ENCODE data around the gene CDC37L1.
A peak's percentile ranks its signal among the peaks of the same experiment; 100 is the strongest.

The CDC37L1 gene

GRCh38 chr9:4668604-4669003, 10.8 kb upstream of the CDC37L1 start:
- no peak for DNase-seq (ENCODE audit: low spot score)

- DNase-seq (ENCODE audit: low spot score) = no peak
Measured at GRCh38 chr9:4669890-4670289, 9.5 kb upstream of the CDC37L1 start.

DNA sequence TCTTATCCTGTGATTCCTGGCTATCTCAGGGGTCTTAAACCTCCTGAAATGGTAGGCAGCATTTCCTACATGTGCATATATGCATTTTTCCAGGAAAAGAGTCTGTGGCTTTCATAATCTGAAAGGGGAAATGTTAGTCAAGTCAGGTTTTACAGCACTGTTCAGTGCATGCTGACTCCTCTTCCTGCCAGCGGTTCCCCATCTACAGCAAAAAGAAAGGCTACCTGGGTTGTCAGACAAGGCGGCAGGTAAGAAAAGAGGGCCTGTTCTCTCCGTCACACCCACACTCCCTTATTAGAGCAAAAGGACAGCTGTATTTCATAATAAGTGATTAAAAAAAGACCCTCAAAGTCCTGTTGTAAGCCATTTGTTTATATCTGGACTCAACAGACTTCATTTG, 8.8 kb upstream of the CDC37L1 start:
- DNase-seq (ENCODE audit: low spot score) = no peak

DNA sequence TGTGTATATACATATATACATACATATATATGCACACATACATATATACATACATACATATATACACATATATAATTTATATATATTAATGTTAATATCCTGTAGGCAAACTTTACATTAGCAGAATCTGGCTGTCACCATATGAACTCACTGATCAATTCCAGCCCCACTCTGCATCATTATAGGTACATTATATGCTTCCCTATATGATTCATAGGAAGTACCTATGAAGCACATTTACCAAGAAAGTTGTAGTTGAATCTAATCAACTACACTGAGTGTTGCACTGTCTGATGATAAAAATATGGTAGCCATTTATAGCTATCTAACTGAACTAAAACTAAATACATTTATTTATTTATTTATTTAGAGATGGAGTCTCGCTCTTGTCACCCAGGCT, 7.6 kb upstream of the CDC37L1 start:
- no peak for DNase-seq (ENCODE audit: low spot score)

- no peak for DNase-seq (ENCODE audit: low spot score)
Measured at GRCh38 chr9:4674783-4675182, 4.6 kb upstream of the CDC37L1 start.

GRCh38 chr9:4677392-4677791, 2.0 kb upstream of the CDC37L1 start:
- DNase-seq (ENCODE audit: low spot score) = no peak

- peak; percentile 30 for DNase-seq (ENCODE audit: low spot score)
Measured at GRCh38 chr9:4678679-4679267, 596 bp upstream of the CDC37L1 start.

- DNase-seq (ENCODE audit: low spot score) = no peak
Measured at GRCh38 chr9:4680173-4680525, 780 bp downstream of the CDC37L1 start.

- no peak for DNase-seq (ENCODE audit: low spot score)
Measured at GRCh38 chr9:4680750-4681149, 1.4 kb downstream of the CDC37L1 start.

GRCh38 chr9:4684820-4685219, 5.5 kb downstream of the CDC37L1 start:
- no peak for DNase-seq (ENCODE audit: low spot score)

GRCh38 chr9:4686112-4686511, 6.7 kb downstream of the CDC37L1 start:
- DNase-seq (ENCODE audit: low spot score) = no peak

- DNase-seq (ENCODE audit: low spot score) = no peak
Measured at GRCh38 chr9:4686584-4686983, 7.2 kb downstream of the CDC37L1 start.

DNA sequence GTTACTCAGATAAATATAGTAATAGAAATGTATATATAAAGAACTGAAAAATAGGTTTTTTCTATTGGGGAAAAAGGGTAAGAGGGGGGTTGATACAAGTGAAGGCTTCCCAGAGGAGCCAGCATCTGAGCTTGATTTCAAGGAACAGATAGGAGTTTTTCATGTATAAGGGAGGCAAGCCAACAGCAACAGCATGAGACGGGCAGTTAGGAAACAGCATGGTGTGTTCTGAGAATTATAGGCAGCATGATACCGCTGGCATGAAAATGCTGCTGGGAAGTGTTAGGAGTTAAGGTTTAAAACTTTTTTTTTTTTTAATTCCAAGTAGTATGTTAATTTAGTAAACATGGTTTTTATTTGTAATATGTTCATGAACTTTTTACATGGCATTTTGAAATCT, 9.7 kb downstream of the CDC37L1 start:
- DNase-seq (ENCODE audit: low spot score) = no peak

- no peak for DNase-seq (ENCODE audit: low spot score)
Measured at GRCh38 chr9:4689687-4690104, 10.3 kb downstream of the CDC37L1 start.

DNA sequence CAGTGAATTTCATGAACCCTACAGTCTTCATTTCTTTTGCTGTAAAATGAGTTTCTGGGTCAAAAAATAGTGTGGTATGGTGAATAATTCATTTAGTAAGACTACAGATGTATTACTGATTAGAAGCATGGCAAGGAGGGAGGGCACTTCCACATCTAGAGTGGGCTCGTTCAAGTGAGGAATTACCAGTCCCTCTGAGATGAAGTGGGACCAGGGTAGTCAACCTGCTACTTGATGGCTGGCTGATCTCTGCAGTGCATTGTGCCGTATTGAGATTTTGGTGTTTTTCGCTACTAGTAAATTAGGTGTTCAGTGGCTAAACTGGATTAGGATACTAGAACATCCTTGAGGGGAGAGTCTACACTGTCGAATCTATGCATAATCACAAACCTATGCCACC, 10.8 kb downstream of the CDC37L1 start:
- no peak for DNase-seq (ENCODE audit: low spot score)

GRCh38 chr9:4691795-4692194, 12.4 kb downstream of the CDC37L1 start:
- no peak for DNase-seq (ENCODE audit: low spot score)

DNA sequence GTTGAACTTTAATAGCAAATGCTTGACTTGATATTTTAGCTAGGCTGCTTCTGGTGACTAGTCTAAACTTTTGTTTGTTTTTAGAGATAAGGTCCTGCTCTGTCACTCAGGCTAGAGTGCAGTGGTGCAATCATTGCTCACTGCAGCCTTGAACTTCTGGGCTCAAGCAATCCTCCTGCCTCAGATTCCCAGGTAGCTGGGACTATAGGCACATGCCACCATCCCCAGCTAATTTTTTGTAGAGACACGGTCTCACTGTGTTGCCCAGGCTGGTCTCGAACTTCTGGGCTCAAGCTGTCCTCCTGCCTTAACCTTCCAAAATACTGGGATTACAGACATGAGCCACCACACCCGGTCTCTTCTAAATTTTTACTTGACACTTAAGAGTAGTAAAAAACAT, 20.7 kb downstream of the CDC37L1 start:
- no peak for DNase-seq (ENCODE audit: low spot score)

GRCh38 chr9:4700932-4701331, 21.6 kb downstream of the CDC37L1 start:
- DNase-seq (ENCODE audit: low spot score) = no peak

- no peak for DNase-seq (ENCODE audit: low spot score)
Measured at GRCh38 chr9:4701526-4701925, 22.2 kb downstream of the CDC37L1 start.

DNA sequence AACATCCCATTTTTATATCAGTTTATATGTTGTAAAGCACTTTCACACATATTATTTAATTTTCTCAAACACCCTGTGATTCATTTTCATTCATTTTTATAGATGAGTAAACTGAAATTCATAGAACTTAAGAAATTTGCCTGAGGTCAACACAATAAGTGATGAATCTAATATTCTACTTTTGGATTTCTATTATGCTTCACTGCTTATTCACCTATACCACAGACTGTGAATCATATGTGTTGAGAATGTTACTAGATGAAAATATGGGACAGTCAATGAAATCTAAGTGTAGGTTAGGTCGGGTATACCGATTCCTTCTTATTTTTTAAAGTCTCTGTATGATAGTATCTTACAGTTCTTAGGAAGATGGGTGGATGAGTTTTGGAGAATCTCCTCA, 24.8 kb downstream of the CDC37L1 start:
- DNase-seq (ENCODE audit: low spot score) = no peak

DNA sequence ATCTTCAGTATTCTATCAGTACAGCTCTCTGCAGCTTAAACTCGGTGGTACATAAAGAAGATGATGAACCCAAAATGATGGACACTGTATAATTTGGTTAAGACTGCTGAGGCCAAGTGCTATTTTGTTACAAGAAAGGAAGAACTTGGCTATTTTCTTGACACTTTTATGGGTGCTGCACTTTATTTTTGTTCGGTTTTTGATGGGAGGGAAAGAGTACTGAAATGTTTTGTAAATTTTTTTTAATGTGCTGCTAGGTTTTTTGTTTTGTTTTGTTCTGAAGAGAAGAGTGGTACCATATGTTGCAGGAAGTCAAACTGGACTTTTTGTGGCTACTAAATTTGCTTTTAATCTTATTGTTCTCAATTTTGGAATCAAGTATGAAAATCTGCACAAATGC, 26.7 kb downstream of the CDC37L1 start:
- DNase-seq (ENCODE audit: low spot score) = no peak

- peak; percentile 6 for DNase-seq (ENCODE audit: low spot score)
Measured at GRCh38 chr9:4706971-4707622, 27.7 kb downstream of the CDC37L1 start.

- DNase-seq (ENCODE audit: low spot score) = no peak
Measured at GRCh38 chr9:4709380-4709779, 30.0 kb downstream of the CDC37L1 start.

DNA sequence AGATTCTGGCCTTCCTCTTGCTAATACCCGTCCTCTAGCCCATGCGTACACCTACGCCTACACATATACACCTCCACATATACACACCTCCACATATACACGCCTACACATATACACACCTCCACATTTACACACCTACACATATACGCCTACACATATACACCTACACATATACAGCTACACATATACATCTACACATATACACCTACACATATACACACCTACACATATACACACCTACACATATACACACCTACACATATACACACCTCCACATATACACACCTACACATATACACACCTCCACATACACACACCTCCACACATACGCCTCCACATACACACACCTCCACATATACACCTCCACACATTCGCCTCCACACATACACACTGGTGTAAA, 34.5 kb downstream of the CDC37L1 start:
- DNase-seq (ENCODE audit: low spot score) = no peak
